KG1 (cell line): ENCODE data around the gene PCYT1A.
"Not testable (repeated sequence)": the region's sequence is repeated elsewhere in the genome, so short reads cannot be mapped to it uniquely, and the experiment has no call there.

Experiments
- DNase-seq: peaks from one replicate; lab custom pipeline; 2025; lab: John Stamatoyannopoulos, UW

Gene PCYT1A

DNA sequence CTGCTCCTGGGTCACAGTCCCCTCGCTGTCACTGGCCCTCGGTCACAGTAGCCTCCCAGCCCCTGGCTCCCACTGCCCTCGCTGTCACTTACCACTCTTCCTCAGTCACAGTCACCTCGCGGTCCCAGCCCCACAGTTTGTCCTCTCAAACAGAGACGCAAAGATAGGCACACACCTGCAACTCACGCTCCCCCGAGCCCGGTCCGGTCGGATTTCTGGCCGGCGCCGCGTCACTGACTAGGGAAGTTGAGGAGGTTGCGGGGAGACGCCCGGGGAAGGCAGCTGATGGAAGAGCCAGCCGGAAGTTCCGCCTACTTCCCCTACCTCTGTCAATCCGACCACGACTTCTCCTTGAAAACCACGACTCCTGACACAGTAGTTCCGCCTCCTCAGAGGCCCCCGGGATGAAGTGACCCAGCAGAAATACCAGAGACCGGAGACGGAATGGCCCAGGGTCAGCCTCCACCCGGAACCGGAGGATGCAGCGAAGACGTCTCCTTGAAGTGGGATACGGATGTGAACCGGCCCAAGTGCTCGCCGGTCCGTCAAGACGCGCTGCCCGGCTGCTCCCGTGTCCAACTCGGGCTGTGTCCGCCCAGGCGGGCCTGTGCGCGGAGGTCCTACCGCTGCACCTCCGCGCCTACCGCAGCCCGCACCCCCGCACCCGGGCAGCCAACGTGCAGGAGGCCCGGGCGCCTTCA is at the start of gene PCYT1A:
PCYT1A (minus strand) TSS at position 287 of the 701 bp plus-strand sequence. CDS start 17,195 bp downstream, outside the sequence.
- peak; percentile 92 for DNase-seq

GRCh38 chr3:196336319-196337145 is 49.0 kb upstream of the PCYT1A start:
- no peak for DNase-seq

- DNase-seq: no peak
Observed at GRCh38 chr3:196335503-196335948, 48.0 kb upstream of the PCYT1A start.

DNA sequence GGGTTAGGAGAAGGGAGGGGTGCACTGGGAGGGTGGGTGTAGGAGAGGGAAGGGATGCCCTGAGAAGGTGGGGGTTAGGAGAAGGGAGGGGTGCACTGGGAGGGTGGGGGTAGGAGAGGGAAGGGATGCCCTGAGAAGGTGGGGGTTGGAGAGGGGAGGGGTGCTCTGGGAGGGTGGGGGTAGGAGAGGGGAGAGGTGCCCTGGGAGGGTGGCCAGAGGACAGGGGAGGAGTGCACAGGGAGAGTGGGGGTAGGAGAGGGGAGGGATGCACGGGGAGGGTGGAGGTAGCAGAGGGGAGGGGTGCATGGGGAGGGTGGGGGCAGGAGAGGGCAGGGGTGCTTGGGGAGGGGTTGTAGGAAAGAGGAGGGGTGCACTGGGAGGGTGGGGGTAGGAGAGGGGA is 47.5 kb upstream of the PCYT1A start:
- no peak for DNase-seq

DNA sequence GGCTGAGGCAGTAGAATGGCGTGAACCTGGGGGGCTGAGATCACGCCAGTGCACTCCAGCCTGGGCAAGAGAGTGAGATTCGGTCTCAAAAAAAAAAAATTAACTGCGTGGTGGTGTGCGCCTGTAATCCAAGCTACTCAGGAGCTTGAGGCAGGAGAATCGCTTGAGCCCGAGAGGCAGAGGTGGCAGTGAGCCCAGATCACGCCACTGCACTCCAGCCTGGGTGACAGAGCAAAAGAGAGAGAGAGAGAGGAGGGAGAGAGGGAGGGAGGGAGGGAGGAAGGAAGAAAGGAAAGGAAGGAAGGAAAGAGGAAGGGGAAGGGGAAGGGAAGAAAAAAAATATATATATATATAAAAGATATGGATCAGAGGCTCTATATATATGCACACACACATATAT is 44.6 kb upstream of the PCYT1A start:
- DNase-seq: no peak

- DNase-seq: no peak
Observed at GRCh38 chr3:196327405-196327804, 39.9 kb upstream of the PCYT1A start.

- no peak for DNase-seq
Observed at GRCh38 chr3:196326936-196327335, 39.4 kb upstream of the PCYT1A start.

GRCh38 chr3:196323691-196324090 is 36.2 kb upstream of the PCYT1A start:
- DNase-seq: no peak

- DNase-seq: no peak
Observed at GRCh38 chr3:196323016-196323415, 35.5 kb upstream of the PCYT1A start.

- no peak for DNase-seq
Observed at GRCh38 chr3:196321162-196321561, 33.6 kb upstream of the PCYT1A start.

- no peak for DNase-seq
Observed at GRCh38 chr3:196320137-196320536, 32.6 kb upstream of the PCYT1A start.

- peak; percentile 88 for DNase-seq
Observed at GRCh38 chr3:196317687-196318467, 30.4 kb upstream of the PCYT1A start, which contains the start of gene DYNLT2B. DYNLT2B (minus strand) TSS chr3:196318240; CDS start chr3:196318152, 88 bp downstream.

DNA sequence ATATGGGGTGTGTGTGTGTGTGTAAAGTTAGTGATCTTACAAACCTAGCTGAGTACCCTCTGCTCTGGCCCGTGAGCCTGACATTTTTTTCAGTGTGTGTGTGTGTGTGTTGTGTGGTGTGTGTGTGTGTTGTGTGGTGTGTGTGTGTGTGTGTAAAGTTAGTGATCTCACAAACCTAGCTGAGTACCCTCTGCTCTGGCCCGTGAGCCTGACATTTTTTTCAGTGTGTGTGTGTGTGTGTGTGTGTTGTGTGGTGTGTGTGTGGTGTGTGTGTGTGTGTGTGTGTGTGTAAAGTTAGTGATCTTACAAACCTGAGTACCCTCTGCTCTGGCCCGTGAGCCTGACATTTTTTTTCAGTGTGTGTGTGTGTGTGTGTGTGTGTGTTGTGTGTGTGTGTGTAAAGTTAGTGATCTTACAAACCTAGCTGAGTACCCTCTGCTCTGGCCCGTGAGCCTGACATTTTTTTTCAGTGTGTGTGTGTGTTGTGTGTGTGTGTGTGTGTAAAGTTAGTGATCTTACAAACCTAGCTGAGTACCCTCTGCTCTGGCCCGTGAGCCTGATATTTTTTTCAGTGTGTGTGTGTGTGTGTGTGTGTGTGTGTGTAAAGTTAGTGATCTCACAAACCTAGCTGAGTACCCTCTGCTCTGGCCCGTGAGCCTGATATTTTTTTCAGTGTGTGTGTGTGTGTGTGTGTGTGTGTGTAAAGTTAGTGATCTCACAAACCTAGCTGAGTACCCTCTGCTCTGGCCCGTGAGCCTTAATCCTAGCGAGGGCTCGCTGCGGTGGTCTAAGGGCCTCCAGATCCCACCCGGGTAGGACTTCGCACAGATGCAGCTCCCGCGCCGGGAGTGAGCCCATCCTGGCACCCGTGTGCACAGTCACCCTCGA is 29.5 kb upstream of the PCYT1A start:
- not testable (repeated sequence) for DNase-seq

DNA sequence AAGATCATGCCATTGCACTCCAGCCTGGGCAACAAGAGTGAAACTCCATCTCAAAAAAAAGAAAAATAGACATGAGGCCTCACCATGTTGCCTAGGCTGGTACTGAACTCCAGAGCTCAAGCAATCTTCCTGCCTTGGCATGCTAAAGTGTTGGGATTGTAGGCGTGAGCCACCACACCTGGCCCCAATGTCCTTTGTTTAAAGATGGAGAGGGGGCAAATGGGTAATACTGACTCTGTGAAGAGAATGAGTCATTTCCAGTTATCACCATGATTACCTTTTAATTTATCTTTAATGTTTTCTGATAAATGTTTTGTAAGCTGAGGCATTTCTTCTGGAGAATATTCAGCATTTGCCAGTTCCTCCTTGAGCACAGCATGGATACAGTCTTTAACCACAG is 28.3 kb upstream of the PCYT1A start:
- DNase-seq: no peak

DNA sequence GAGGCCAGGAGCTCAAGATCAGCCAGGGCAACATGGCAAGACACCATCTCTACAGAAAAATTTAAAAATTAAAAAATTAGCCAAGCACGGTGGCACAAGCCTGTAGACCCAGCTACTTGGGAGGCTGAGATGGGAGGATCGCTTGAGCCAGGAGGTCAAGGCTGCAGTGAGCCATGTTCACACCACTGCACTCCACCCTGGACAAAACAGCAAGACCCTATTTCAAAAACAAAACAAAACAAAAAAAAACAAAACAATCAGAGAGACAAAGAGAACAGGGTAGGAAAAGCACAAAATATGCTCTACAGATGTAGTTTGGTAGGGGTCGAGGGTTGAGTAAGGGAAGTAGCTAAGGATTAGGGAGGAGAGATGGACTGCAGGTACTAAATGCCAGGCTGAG is 27.1 kb upstream of the PCYT1A start:
- DNase-seq: no peak

DNA sequence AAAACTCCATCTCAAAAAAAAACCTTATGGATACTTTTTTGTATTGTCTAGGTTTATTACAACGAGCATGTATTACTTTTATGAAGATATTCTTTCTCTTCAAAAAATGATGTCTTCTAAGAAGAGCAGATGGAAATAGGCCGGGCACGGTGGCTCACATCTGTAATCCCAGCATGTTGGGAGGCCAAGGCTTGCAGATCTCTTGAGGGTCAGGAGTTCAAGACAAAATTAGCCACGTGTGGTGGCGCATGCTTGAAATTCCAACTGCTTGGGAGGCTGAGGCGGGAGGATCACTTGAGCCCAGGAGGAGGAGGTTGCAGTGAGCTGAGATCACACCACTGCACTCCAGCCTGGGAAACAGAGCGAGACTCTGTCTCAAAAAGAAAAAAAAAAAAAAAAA is 26.6 kb upstream of the PCYT1A start:
- DNase-seq: not testable (repeated sequence)

- DNase-seq: not testable (repeated sequence)
Observed at GRCh38 chr3:196302960-196303359, 15.4 kb upstream of the PCYT1A start.

DNA sequence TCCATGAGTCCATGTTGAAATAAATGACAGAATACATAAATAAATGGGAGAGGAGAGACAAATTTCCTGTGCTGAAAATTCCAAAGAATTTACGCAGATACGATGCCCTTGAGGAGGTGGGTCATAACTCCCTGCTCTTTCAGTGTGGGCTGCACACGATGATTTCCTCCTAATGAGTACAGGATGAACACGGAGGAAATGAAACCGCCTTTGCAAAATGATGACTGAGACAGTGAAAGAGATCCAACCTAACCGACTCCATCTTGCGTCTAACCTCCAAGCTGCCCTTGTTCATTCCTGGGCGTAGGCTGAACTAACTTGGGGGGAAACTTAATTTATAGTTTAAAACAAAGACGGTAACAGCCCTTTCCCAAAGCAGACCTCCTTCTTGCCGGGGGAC is 15.0 kb upstream of the PCYT1A start:
- DNase-seq: not testable (repeated sequence)

GRCh38 chr3:196298521-196298920 is 11.0 kb upstream of the PCYT1A start:
- no peak for DNase-seq

GRCh38 chr3:196292286-196292923 is 4.9 kb upstream of the PCYT1A start:
- DNase-seq: no peak

- no peak for DNase-seq
Observed at GRCh38 chr3:196288141-196288460, 575 bp upstream of the PCYT1A start.
